CD14-positive monocyte (primary cell): ENCODE data around the gene HNRNPLL. TPM values are rescaled to one million over a fixed set of nuclear protein-coding genes. Genes with fewer than 3 reads are reported as not detected.
A peak's percentile ranks its signal among the peaks of the same experiment; 100 is the strongest.

Experiments
- DNase-seq, 3 donors: peaks; one replicate each; pipeline ENCODE4 v3.0.0-alpha.2; 2011 to 2022
- H2AFZ ChIP-seq: 2 replicates; pipeline ENCODE4 v1.6.0; 2012; ENCODE audit warnings: mild to moderate bottlenecking, low read depth, low read length, inconsistent platforms; ENCODE audit not compliant: insufficient read depth, poor library complexity, severe bottlenecking
- H3K27ac ChIP-seq, 2 donors: 1 replicate in 1 of 2; 2 replicates in 1 of 2; pipeline ENCODE4 v1.5.1; 2012 to 2013; ENCODE audit warnings: low read length in 2 of 2, control low read depth in 1 of 2, inconsistent platforms in 1 of 2, low read depth in 1 of 2, mild to moderate bottlenecking in 1 of 2
- H3K27me3 ChIP-seq, 2 donors: one replicate each; pipeline versions ENCODE4 v1.6.0 to v1.6.1; 2011 to 2013; ENCODE audit warnings: low read length in 2 of 2; ENCODE audit not compliant: control insufficient read depth in 2 of 2, insufficient read depth in 2 of 2
- H3K36me3 ChIP-seq, 2 donors: replicated peaks in 1 of 2; 1 replicate in 1 of 2; 2 replicates in 1 of 2; pipeline versions ENCODE4 v1.5.1 to v1.6.1; 2012 to 2013; ENCODE audit warnings: low read length in 2 of 2, control low read depth in 1 of 2, inconsistent platforms in 1 of 2, mild to moderate bottlenecking in 1 of 2; ENCODE audit not compliant: insufficient read depth in 2 of 2, control insufficient read depth in 1 of 2
- H3K4me1 ChIP-seq, 2 donors: 1 replicate in 1 of 2; 2 replicates in 1 of 2; pipeline versions ENCODE4 v1.5.1 to v1.6.1; 2012 to 2013; ENCODE audit warnings: low read length in 2 of 2, control low read depth in 1 of 2, inconsistent platforms in 1 of 2, mild to moderate bottlenecking in 1 of 2, moderate library complexity in 1 of 2; ENCODE audit not compliant: insufficient read depth in 2 of 2, control insufficient read depth in 1 of 2
- H3K4me2 ChIP-seq: replicated peaks from 2 replicates; pipeline ENCODE3; 2012; ENCODE audit warnings: low read length, moderate library complexity, mild to moderate bottlenecking; ENCODE audit not compliant: poor library complexity, severe bottlenecking; ENCODE audit errors: extremely low read depth
- H3K4me3 ChIP-seq, 3 experiments: fragments of 200-600 bp in 1 of 3; sonication (generic) in 1 of 3; replicated peaks in 1 of 3; 1 replicate in 2 of 3; 2 replicates in 1 of 3; pipeline ENCODE4 v1.5.1; 2011 to 2013; ENCODE audit warnings: low read length in 3 of 3, mild to moderate bottlenecking in 3 of 3, control low read depth in 2 of 3, low read depth in 2 of 3, inconsistent platforms in 1 of 3, moderate library complexity in 1 of 3
- H3K79me2 ChIP-seq: 2 replicates; pipeline ENCODE4 v1.6.0; 2012; ENCODE audit warnings: mild to moderate bottlenecking, control low read depth, inconsistent platforms, low read length, moderate library complexity; ENCODE audit not compliant: insufficient read depth
- H3K9ac ChIP-seq: 2 replicates; pipeline ENCODE4 v1.6.0; 2017; ENCODE audit warnings: low read length, mild to moderate bottlenecking; ENCODE audit not compliant: insufficient read depth, poor library complexity, severe bottlenecking
- H3K9me3 ChIP-seq, 2 donors: replicated peaks in 1 of 2; 1 replicate in 1 of 2; 2 replicates in 1 of 2; pipeline versions ENCODE4 v1.5.1 to v1.6.1; 2012 to 2013; ENCODE audit warnings: low read length in 2 of 2, control low read depth in 1 of 2; ENCODE audit not compliant: control insufficient read depth in 1 of 2, insufficient read depth in 1 of 2
- H4K20me1 ChIP-seq: 2 replicates; pipeline ENCODE4 v1.6.0; 2012; ENCODE audit warnings: mild to moderate bottlenecking, low read length, control low read depth, moderate library complexity; ENCODE audit not compliant: insufficient read depth
- H3K27ac Mint-ChIP-seq, 7 donors: one replicate each; pipeline ENCODE4 v1.8.0; 2020; ENCODE audit warnings: mild to moderate bottlenecking in 7 of 7, mixed read lengths in 7 of 7, moderate library complexity in 6 of 7, inconsistent platforms in 2 of 7
- H3K27me3 Mint-ChIP-seq, 3 donors: one replicate each; pipeline ENCODE4 v1.8.0; 2021 to 2022; ENCODE audit warnings: low read depth in 3 of 3, mild to moderate bottlenecking in 3 of 3, mixed read lengths in 3 of 3, moderate library complexity in 3 of 3, inconsistent platforms in 1 of 3
- H3K36me3 Mint-ChIP-seq, 2 donors: one replicate each; pipeline ENCODE4 v1.8.0; 2020; ENCODE audit warnings: mixed read lengths in 2 of 2, inconsistent platforms in 1 of 2, mild to moderate bottlenecking in 1 of 2
- H3K4me1 Mint-ChIP-seq: one replicate; pipeline ENCODE4 v1.8.0; 2020; ENCODE audit warnings: mild to moderate bottlenecking, mixed read lengths
- H3K4me3 Mint-ChIP-seq, 2 donors: one replicate each; pipeline ENCODE4 v1.8.0; 2020; ENCODE audit warnings: mild to moderate bottlenecking in 2 of 2, mixed read lengths in 2 of 2, moderate library complexity in 1 of 2
- H3K9me3 Mint-ChIP-seq, 7 donors: one replicate each; pipeline ENCODE4 v1.8.0; 2020 to 2022; ENCODE audit warnings: mixed read lengths in 7 of 7, mild to moderate bottlenecking in 6 of 7, moderate library complexity in 6 of 7, inconsistent platforms in 2 of 7
- CTCF ChIP-seq: fragments of 200-600 bp; IDR thresholded peaks from one replicate; pipeline ENCODE4 v1.8.0; 2022; ENCODE audit warnings: antibody characterized with exemption, mild to moderate bottlenecking
- WGBS: methylation state at CpG from one replicate; pipeline ENCODE4 v1.1.5; 2013; ENCODE audit warnings: missing lambda C conversion rate; ENCODE audit not compliant: insufficient coverage; 5-methylcytosine and 5-hydroxymethylcytosine counted together
- intact Hi-C, 2 donors: fragments of 100-400 bp; cut with micrococcal nuclease; formaldehyde crosslinking; loops; one replicate each; pipeline versions ENCODE4 v1.15.0 to v1.15.1; 2023
- polyA minus RNA-seq: library from RNA; depleted of rRNA, polyadenylated mRNA; stranded (reverse); fragments of >200 nt; gene quantifications from 2 replicates; pipeline ENCODE4 v1.2.3, GENCODE V29; 2012
- polyA plus RNA-seq, 3 donors: library from polyadenylated mRNA; depleted of rRNA in 1 of 3; unstranded in 2 of 3; stranded (reverse) in 1 of 3; fragments of 300-500 nt in 2 of 3; fragments of >200 nt in 1 of 3; fragmentation: Illumina TruSeq in 2 of 3; gene quantifications; 1 replicate in 2 of 3; 2 replicates in 1 of 3; pipeline ENCODE4 v1.2.3, GENCODE V29; 2012 to 2021
- total RNA-seq, 12 experiments: library from RNA in 1 of 12; stranded (reverse) in 1 of 12; fragments of 120-200 nt in 1 of 12; gene quantifications; one replicate each; pipeline ENCODE4 v1.2.4 and lab custom pipeline; 2013 to 2026; ENCODE audit warnings: mixed read lengths in 6 of 12, inconsistent platforms in 1 of 12

HNRNPLL gene
- total RNA-seq (2013), result 22.6 TPM
- 10 to 100 TPM; 12.4 to 16.8 (median 13.8) TPM for polyA plus RNA-seq
- polyA minus RNA-seq, result 7.5 and 10.6 TPM in 2 replicates
- 15.9 to 34.4 (median 21.6) reads per million in 11 experiments for total RNA-seq (lab: John Stamatoyannopoulos, UW)

GRCh38 chr2:38602732-38603401, at the start of gene HNRNPLL:
HNRNPLL (minus strand) TSS chr2:38602928; CDS start chr2:38602626, 302 bp downstream.
- peaks cover 54% of the 10 kb centered on the region for H3K4me1 Mint-ChIP-seq
- Histone ChIP-seq H3K79me2 (peaks cover 50% of the 10 kb centered on the region), H3K4me1 (peaks cover 45 to 64% of the 10 kb centered on the region in 2 donors), H3K4me2 (peak within 1 kb of the TSS; percentile 91), H3K36me3 (no peaks in the 10 kb centered on the region), H4K20me1 (peaks cover 32% of the 10 kb centered on the region), H3K27me3 (no peaks in the 10 kb centered on the region), H3K9me3 (no peaks in the 10 kb centered on the region), H2AFZ (peak within 1 kb of the TSS; percentile 88), H3K9ac (peak within 1 kb of the TSS; percentile 85), H3K4me3 (peak within 1 kb of the TSS; percentile 63 to 89 (median 87)), H3K27ac (peak within 1 kb of the TSS; percentile 48 to 79)
- no peaks in the 10 kb centered on the region for H3K9me3 Mint-ChIP-seq
- intact Hi-C loops, result loop anchor here (5.0 kb wide), 2 partner anchors 59 to 64 kb away; partner anchors contain the start of gene GALM (in 1 of the 2)
- H3K27ac Mint-ChIP-seq, result peak within 1 kb of the TSS; percentile 86 to 93 (median 89)
- TF ChIP-seq CTCF, result no peak
- under 1% methylated on average over 68 of the region's 75 CpGs for WGBS
- DNase-seq, result peak; percentile 87 to 93 (median 89)
- peaks cover 1 to 4% (median 3%) of the 10 kb centered on the region in 3 donors for H3K27me3 Mint-ChIP-seq
- peak within 1 kb of the TSS; percentile 87 to 91 for H3K4me3 Mint-ChIP-seq
- peaks cover 0 to 4% of the 10 kb centered on the region in 2 donors for H3K36me3 Mint-ChIP-seq

- Histone ChIP-seq H3K79me2 (no peaks in the 10 kb centered on the region), H3K36me3 (no peaks in the 10 kb centered on the region), H3K4me3 (no peak overlapping the region), H2AFZ (no peak overlapping the region), H3K27me3 (no peaks in the 10 kb centered on the region), H4K20me1 (no peaks in the 10 kb centered on the region), H3K27ac (no peak overlapping the region), H3K4me2 (no peak overlapping the region), H3K9me3 (peaks cover 25 to 29% of the 10 kb centered on the region in 2 donors), H3K4me1 (peaks cover 42 to 49% of the 10 kb centered on the region in 2 donors), H3K9ac (no peak overlapping the region)
- WGBS, result 93% methylated on average over 2 of the region's 2 CpGs
- no peak for TF ChIP-seq CTCF
- DNase-seq, result no peak
- intact Hi-C loops, result loop anchor here in 1 of 2 donors (5.0 kb wide), 1 partner anchor 33 kb away; no protein-coding TSS in a partner anchor
- Mint-ChIP-seq H3K36me3 (peaks cover 5 to 8% of the 10 kb centered on the region in 2 donors), H3K4me3 (no peak overlapping the region), H3K27ac (no peak overlapping the region), H3K9me3 (peaks cover 25 to 38% (median 28%) of the 10 kb centered on the region in 7 donors), H3K27me3 (peaks cover 0 to 8% (median 0%) of the 10 kb centered on the region in 3 donors), H3K4me1 (peaks cover 48% of the 10 kb centered on the region)
Measured at GRCh38 chr2:38650717-38651116, 48.0 kb upstream of the HNRNPLL start.
